Globus pallidus (tissue), 1 donor: ENCODE data around the gene PSG6.
"Not testable (repeated sequence)": the region's sequence is repeated elsewhere in the genome, so short reads cannot be mapped to it uniquely, and the experiment has no call there.

Source experiments
- DNase-seq: peaks from one replicate; pipeline ENCODE4 v3.0.0-alpha.2; 2015; ENCODE audit warnings: low spot score

PSG6 gene

DNA sequence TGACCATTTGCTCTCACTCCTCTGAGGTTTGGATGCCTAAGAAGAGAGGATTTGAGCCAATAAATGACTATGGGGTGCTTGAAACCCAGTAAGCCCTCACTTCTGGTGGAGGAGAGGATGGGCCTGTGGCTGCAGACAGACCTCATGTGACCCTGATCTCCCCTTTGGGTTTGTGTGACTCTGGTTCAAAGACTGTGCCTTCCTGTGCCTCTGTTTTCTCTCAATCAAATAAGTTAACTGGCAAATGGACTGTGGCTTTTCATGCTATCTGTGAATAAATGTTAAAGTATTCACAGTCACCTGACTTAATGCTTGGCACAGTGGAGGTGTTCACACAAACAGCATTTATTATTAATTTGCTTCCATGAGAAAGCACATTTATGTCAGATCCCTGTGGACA, 64.9 kb downstream of the PSG6 start:
- DNase-seq = not testable (repeated sequence)
